Panc1 (cell line): ENCODE measurements around the gene SRCIN1. TPM values are rescaled to one million over a fixed set of nuclear protein-coding genes. Genes with fewer than 3 reads are reported as not detected.

Experiments used
- ATAC-seq: fragments of 200-7000 bp; cut with Tn5 transposase; 2 replicates; pipeline ENCODE4 v1.9.1; 2020; ENCODE audit warnings: mild to moderate bottlenecking, moderate library complexity
- BruUV-seq: library from RNA; stranded (reverse); fragments of 400-500 nt; replicated peaks from 2 replicates; lab custom pipeline; 2021; lab: Mats Ljungman, UMichigan
- CTCF ChIA-PET: fragments of 300-600 bp; sonication (Branson Sonifier 250); formaldehyde crosslinking; loops from one replicate; lab custom pipeline; 2022; ENCODE audit warnings: antibody characterized with exemption; lab: Charles Lee
- POLR2A ChIA-PET: fragments of 300-600 bp; sonication (Branson Sonifier 250); formaldehyde crosslinking; loops from one replicate; lab custom pipeline; 2022; ENCODE audit warnings: antibody characterized with exemption; lab: Charles Lee
- DNase-seq: peaks from one replicate; pipeline ENCODE4 v3.0.0-alpha.2; 2010; ENCODE audit warnings: low read depth, low spot score
- H3K27ac ChIP-seq: 2 replicates; pipeline ENCODE4 v1.5.1; 2011; ENCODE audit warnings: mild to moderate bottlenecking, low read length, inconsistent platforms
- H3K27me3 ChIP-seq: fragments of 200-500 bp; sonication (Bioruptor generic); 2 replicates; pipeline ENCODE4 v1.6.0; 2014; ENCODE audit warnings: low read length, inconsistent platforms; ENCODE audit not compliant: control insufficient read depth, insufficient read depth
- H3K36me3 ChIP-seq: fragments of 200-500 bp; sonication (Bioruptor generic); 2 replicates; pipeline ENCODE4 v1.5.1; 2014; ENCODE audit warnings: inconsistent platforms, mild to moderate bottlenecking, low read length, moderate library complexity; ENCODE audit not compliant: control insufficient read depth, insufficient read depth
- H3K4me1 ChIP-seq: 2 replicates; pipeline ENCODE4 v1.5.1; 2011; ENCODE audit warnings: inconsistent platforms, mild to moderate bottlenecking, low read length, moderate library complexity; ENCODE audit not compliant: control insufficient read depth, insufficient read depth
- H3K4me3 ChIP-seq, 2 experiments: 2 replicates each; pipeline ENCODE4 v1.5.1; 2011 to 2012; ENCODE audit warnings: low read depth in 2 of 2, low read length in 2 of 2, mild to moderate bottlenecking in 2 of 2, inconsistent platforms in 1 of 2, moderate library complexity in 1 of 2
- H3K9me3 ChIP-seq: fragments of 200-500 bp; sonication (Bioruptor generic); 2 replicates; pipeline ENCODE4 v1.5.1; 2014; ENCODE audit warnings: low read depth, mild to moderate bottlenecking, inconsistent platforms, low read length, moderate library complexity; ENCODE audit not compliant: control insufficient read depth, insufficient read depth
- CTCF ChIP-seq: fragments of 450-650 bp; IDR thresholded peaks from 2 replicates; pipeline ENCODE4 v1.5.1; 2017; ENCODE audit warnings: mild to moderate bottlenecking
- POLR2AphosphoS5 ChIP-seq: IDR thresholded peaks from 2 replicates; pipeline ENCODE4 v1.6.1; 2012; ENCODE audit warnings: mild to moderate bottlenecking, low read depth, low read length, moderate library complexity
- REST ChIP-seq, 2 experiments: IDR thresholded peaks; 2 replicates each; pipeline ENCODE4 v1.6.1; 2011 to 2012; ENCODE audit warnings: low read depth in 2 of 2, control low read depth in 1 of 2, low read length in 1 of 2, mild to moderate bottlenecking in 1 of 2, moderate library complexity in 1 of 2; ENCODE audit not compliant: insufficient read depth in 1 of 2
- SIN3A ChIP-seq: IDR thresholded peaks from 2 replicates; pipeline ENCODE4 v1.6.1; 2012; ENCODE audit warnings: low read depth, mild to moderate bottlenecking, low read length, moderate library complexity, borderline replicate concordance; ENCODE audit not compliant: insufficient read depth
- TCF7L2 ChIP-seq: IDR thresholded peaks from 2 replicates; pipeline ENCODE4 v1.6.1; 2011; ENCODE audit warnings: mild to moderate bottlenecking, low read depth, low read length, inconsistent platforms
- in situ Hi-C: cut with HindIII; loops from 2 replicates; pipeline ENCODE4 v1.10.0; 2016; ENCODE audit warnings: low sequenced_read_pairs, low pct_unique_long_range_greater_than_20kb
- intact Hi-C: fragments of 100-400 bp; cut with micrococcal nuclease; formaldehyde crosslinking; loops from one replicate; pipeline ENCODE4 v1.10.0; 2022; ENCODE audit not compliant: unreplicated experiment
- total RNA-seq: library from RNA; stranded (reverse); gene quantifications from one replicate; pipeline ENCODE4 v1.2.1, GENCODE V29; 2021; ENCODE audit not compliant: unreplicated experiment

The SRCIN1 gene
- total RNA-seq, 1 experiment from 2014 or later: 12.8 TPM

DNA sequence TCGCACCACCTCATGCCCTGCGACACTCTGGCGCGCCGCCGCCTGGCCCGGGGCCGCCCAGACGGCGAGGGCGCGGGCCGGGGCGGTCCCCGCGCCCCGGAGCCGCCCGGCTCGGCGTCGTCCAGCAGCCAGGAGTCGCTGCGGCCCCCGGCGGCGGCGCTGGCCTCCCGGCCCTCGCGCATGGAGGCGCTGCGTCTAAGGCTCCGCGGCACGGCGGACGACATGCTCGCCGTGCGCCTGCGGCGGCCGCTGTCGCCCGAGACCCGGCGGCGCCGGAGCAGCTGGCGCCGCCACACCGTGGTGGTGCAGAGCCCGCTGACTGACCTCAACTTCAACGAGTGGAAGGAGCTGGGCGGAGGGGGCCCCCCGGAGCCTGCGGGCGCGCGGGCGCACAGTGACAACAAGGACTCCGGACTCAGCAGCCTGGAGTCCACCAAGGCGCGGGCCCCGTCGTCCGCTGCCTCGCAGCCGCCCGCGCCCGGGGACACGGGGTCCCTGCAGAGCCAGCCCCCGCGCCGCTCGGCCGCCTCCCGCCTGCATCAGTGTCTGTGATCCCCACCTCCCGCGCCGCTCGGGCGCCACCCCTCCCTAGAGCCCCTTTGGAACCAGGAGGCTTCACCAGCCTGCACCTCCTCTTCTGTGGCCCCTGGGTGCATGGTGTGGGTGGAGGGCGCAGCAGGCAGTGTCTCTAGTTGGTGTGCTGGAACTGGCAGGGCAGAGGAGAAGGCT lies 95.2 kb downstream of the SRCIN1 start:
- no peak overlapping the region for H3K27ac ChIP-seq
- intact Hi-C loops: no loop called here

GRCh38 chr17:38509772-38510420 lies 95.9 kb downstream of the SRCIN1 start:
- peak; percentile 71 for ATAC-seq
- Histone ChIP-seq H3K27ac (peak overlapping the region; percentile 60; the same call in 1 of the 2 replicates), H3K27me3 (no peaks in the 10 kb centered on the region), H3K9me3 (no peaks in the 10 kb centered on the region), H3K4me3 (peak overlapping the region; percentile 40 to 57), H3K4me1 (peaks cover 12% of the 10 kb centered on the region), H3K36me3 (no peaks in the 10 kb centered on the region)
- BruUV-seq: no TSS peak
- TF ChIP-seq POLR2AphosphoS5 (peak; percentile 31; the same call in 1 of the 2 replicates), SIN3A (0 out of 2 replicates have a peak, but pooled peaks have one; percentile 19), CTCF (no peak), REST (IDR thresholded peaks at IDR 0.05; ENCODE audit: insufficient read depth in 1 of 2, low read depth in 2 of 2, low read length in 1 of 2) (no peak), TCF7L2 (no peak)
- POLR2A ChIA-PET: no interaction called here
- intact Hi-C loops: no loop called here
- no peak for DNase-seq
- CTCF ChIA-PET: interaction anchor here (0.6 to 1.9 kb wide), 7 partner anchors 49 to 153 kb away, joined by 3 to 22 read pairs (median 4); no protein-coding TSS in a partner anchor
- in situ Hi-C loops: no loop called here

More for the DNA sequence above, 95.2 kb downstream of the SRCIN1 start:
- no peaks in the 10 kb centered on the region for H3K27me3 ChIP-seq
- peaks cover 12% of the 10 kb centered on the region for H3K4me1 ChIP-seq
- POLR2A ChIA-PET: no interaction called here
- ATAC-seq (peak; percentile 77), DNase-seq (no peak)
- peak overlapping the region; percentile 40 to 57 for H3K4me3 ChIP-seq
- in situ Hi-C loops: no loop called here
- no peak for TF ChIP-seq SIN3A
- TF ChIP-seq CTCF: peak; percentile 60
- H3K9me3 ChIP-seq: no peaks in the 10 kb centered on the region
- BruUV-seq: no TSS peak
- CTCF ChIA-PET: interaction anchor here (1.2 to 1.9 kb wide), 2 partner anchors 48 to 87 kb away, joined by 3 to 5 read pairs; no protein-coding TSS in a partner anchor
- H3K36me3 ChIP-seq: no peaks in the 10 kb centered on the region
